Measurements from ENCODE around the gene SKA2. TPM values are rescaled to one million over a fixed set of nuclear protein-coding genes. Genes with fewer than 3 reads are reported as not detected.

SKA2 gene
- total RNA-seq, 1 donor from 2014 or later, result 16.9 TPM

DNA sequence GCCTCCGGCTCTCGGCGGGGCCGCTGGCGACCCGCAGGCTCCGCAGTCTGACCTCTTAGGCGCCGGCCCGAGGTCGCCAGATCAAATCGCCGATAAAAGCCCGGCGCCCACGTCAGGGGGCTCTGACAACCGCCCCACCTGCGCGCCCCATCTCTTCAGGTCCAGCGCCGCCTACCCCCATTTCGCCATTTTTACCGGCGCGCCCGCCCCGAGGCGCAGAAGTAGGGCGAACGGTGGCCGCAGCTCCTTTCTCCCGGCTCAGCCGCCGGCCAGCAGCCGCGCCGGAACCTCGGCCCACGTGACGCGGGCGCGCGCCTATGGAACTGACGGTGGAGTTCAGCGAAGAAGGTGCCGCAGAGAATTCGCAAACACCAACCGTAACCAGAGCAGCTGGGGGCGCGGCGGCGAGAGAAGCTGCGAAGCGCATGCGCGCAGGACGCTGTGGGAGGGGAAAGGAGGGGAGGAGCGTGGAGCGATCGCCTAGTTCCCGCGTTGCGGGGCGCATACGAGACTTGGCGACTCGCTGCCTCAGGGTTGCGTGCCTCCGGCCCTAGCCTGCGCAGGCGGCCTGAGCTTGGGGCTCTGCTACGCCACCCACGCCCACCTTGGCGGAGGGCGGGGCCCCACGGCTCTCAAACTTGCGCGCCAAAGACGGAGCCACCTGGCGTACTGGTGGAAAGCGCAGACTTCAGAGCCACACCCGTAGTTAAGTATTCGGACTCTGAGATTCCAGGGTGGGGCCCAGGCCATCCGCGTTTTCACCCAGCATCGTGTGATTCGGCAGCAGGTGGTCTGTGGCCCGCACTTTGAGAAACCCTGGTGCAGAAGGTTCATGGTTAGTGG lies 48.3 kb downstream of the SKA2 start, which contains the start of gene TRIM37:
Gene TRIM37 (minus strand): TSS at position 418 of the 843 bp plus-strand sequence. CDS start 419 bp downstream, outside the sequence.
- Mint-ChIP-seq H3K9me3 (no peaks in the 10 kb centered on the region), H3K36me3 (ENCODE audit: low read depth) (peaks cover 26% of the 10 kb centered on the region), H3K4me3 (peak within 1 kb of the TSS; percentile 94), H3K27ac (peak within 1 kb of the TSS; percentile 82), H3K27me3 (no peaks in the 10 kb centered on the region), H3K4me1 (peaks cover 28% of the 10 kb centered on the region)
- DNase-seq (peak; percentile 98), ATAC-seq (ENCODE audit: low read depth) (peak; percentile 96)
- TF ChIP-seq, protein P1, sequence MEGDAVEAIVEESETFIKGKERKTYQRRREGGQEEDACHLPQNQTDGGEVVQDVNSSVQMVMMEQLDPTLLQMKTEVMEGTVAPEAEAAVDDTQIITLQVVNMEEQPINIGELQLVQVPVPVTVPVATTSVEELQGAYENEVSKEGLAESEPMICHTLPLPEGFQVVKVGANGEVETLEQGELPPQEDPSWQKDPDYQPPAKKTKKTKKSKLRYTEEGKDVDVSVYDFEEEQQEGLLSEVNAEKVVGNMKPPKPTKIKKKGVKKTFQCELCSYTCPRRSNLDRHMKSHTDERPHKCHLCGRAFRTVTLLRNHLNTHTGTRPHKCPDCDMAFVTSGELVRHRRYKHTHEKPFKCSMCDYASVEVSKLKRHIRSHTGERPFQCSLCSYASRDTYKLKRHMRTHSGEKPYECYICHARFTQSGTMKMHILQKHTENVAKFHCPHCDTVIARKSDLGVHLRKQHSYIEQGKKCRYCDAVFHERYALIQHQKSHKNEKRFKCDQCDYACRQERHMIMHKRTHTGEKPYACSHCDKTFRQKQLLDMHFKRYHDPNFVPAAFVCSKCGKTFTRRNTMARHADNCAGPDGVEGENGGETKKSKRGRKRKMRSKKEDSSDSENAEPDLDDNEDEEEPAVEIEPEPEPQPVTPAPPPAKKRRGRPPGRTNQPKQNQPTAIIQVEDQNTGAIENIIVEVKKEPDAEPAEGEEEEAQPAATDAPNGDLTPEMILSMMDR (IDR thresholded peaks at IDR 0.05), result no peak
- POLR2A ChIA-PET, result interaction anchor here (0.6 to 2.3 kb wide), 6 partner anchors 17 to 1099 kb away, joined by 3 to 18 read pairs (median 4); partner anchors contain the start of genes PRR11, SKA2 and SRSF1
- intact Hi-C loops (cut with micrococcal nuclease), result loop anchor here (1.0 to 5.0 kb wide), 11 partner anchors 49 to 1570 kb away; partner anchors contain the start of genes BCAS3, CLTC, GDPD1 and MKS1
- CTCF ChIA-PET, result interaction anchor here (1.1 kb wide), 1 partner anchor 49 kb away, joined by 5 read pairs; the partner anchor contains the start of genes PRR11 and SKA2

DNA sequence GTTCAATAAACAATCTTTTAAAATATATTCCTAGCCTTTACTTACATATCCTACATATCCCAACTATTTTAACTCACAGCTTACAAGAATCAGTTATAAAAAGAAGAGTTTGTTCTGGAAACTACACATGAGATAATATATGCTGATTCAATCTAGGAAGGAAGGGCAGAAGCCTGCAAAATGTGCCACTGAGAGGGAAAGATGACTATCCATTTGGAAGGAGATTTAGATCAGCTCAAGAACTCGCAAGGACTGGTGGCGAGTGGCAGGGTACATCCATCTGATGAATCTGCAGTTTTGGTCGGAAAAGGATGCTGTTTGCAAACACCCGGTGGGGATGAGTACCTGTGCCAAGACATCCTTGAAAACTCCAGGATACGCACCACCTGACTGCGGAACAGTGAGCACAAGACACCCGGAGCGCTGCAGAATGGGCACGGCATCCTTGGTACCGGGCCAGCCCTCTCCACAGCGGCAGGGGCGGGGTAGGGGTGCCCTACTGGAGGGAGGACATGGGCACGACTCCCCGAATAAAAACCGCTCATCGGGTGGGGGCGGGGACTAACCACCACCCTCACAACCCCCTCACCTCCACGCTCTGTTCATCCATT lies 49.0 kb downstream of the SKA2 start:
- Mint-ChIP-seq H3K27me3 (no peaks in the 10 kb centered on the region), H3K27ac (peak overlapping the region; percentile 82), H3K4me1 (peaks cover 28% of the 10 kb centered on the region), H3K4me3 (peak overlapping the region; percentile 94), H3K36me3 (ENCODE audit: low read depth) (peaks cover 25% of the 10 kb centered on the region), H3K9me3 (no peaks in the 10 kb centered on the region)
- intact Hi-C loops (cut with micrococcal nuclease), result loop anchor here (1.0 to 5.0 kb wide), 11 partner anchors 49 to 1571 kb away; partner anchors contain the start of genes BCAS3, CLTC, GDPD1 and MKS1
- TF ChIP-seq, protein P1 (IDR thresholded peaks at IDR 0.05), result no peak
- CTCF ChIA-PET, result interaction anchor here (1.1 kb wide), 1 partner anchor 50 kb away, joined by 5 read pairs; the partner anchor contains the start of genes PRR11 and SKA2
- peak; percentile 33 for ATAC-seq (ENCODE audit: low read depth)
- DNase-seq, result no peak
- POLR2A ChIA-PET, result interaction anchor here (0.6 to 2.3 kb wide), 5 partner anchors 18 to 1099 kb away, joined by 3 to 18 read pairs (median 3); partner anchors contain the start of genes PRR11, SKA2 and SRSF1

DNA sequence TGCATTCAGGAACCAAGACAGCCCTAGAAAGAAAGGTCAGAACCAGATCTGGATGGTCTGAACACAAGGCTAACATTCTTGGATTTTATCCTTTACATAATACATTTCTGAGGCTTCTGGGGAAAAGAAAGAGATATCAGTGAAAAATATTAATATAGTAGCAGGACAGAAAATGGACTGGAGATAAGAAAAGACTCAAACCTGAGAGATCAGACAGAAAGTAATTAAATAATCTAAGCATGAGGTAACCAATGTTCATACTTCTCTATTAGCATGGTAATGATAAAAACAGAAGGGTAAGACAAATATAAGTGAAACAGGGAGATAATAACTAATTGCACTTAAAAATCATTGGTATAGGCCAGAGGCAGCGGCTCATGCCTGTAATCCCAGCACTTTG lies 53.8 kb downstream of the SKA2 start:
- TF ChIP-seq, protein P1 (IDR thresholded peaks at IDR 0.05), result no peak
- ATAC-seq (ENCODE audit: low read depth) (no peak), DNase-seq (no peak)
- intact Hi-C loops (cut with micrococcal nuclease), result no loop called here
- Mint-ChIP-seq H3K27me3 (no peaks in the 10 kb centered on the region), H3K9me3 (no peaks in the 10 kb centered on the region), H3K27ac (no peak overlapping the region), H3K4me3 (no peak overlapping the region), H3K36me3 (ENCODE audit: low read depth) (peaks cover 45% of the 10 kb centered on the region), H3K4me1 (peaks cover 25% of the 10 kb centered on the region)
- ChIA-PET CTCF (no interaction called here), POLR2A (no interaction called here)

DNA sequence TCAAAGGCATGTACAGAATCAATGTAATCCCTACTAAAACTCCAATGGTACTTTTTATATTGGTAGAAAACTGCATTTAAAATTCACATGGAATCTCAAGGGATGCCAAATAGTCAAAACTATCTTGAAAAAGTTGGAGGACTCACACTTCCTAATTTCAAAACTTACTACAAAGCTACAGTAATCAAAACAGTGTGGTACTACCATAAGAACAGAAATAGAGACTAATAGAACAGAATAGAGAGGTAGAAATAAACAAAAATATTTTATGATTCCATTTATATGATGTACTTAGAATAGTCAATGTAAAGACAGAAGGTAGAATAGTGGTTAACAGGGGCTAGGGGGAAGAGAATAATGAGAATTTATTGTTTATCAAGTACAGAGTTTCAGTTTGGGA lies 57.1 kb downstream of the SKA2 start:
- ATAC-seq (ENCODE audit: low read depth) (no peak), DNase-seq (no peak)
- H3K27me3 Mint-ChIP-seq, result no peaks in the 10 kb centered on the region
- no peak overlapping the region for H3K4me3 Mint-ChIP-seq
- POLR2A ChIA-PET, result no interaction called here
- H3K36me3 Mint-ChIP-seq (ENCODE audit: low read depth), result peaks cover 45% of the 10 kb centered on the region
- CTCF ChIA-PET, result no interaction called here
- H3K27ac Mint-ChIP-seq, result no peak overlapping the region
- H3K4me1 Mint-ChIP-seq, result peaks cover 26% of the 10 kb centered on the region
- intact Hi-C loops (cut with micrococcal nuclease), result no loop called here
- TF ChIP-seq, protein P1 (IDR thresholded peaks at IDR 0.05), result no peak
- no peaks in the 10 kb centered on the region for H3K9me3 Mint-ChIP-seq

Measured in activated B cell treated with CpG ODN at 0.5 μM for 24 hours (primary cell).